HG03520 (cell line): ENCODE data around the gene KRTAP12-2.
"Not testable (repeated sequence)": the region's sequence is repeated elsewhere in the genome, so short reads cannot be mapped to it uniquely, and the experiment has no call there.

Experiments
- ATAC-seq: cut with Tn5 transposase; IDR thresholded peaks from one replicate; pipeline ENCODE4 v1.9.1; 2021; ENCODE audit warnings: mild to moderate bottlenecking, moderate library complexity; ENCODE audit not compliant: unreplicated experiment

Gene KRTAP12-2

DNA sequence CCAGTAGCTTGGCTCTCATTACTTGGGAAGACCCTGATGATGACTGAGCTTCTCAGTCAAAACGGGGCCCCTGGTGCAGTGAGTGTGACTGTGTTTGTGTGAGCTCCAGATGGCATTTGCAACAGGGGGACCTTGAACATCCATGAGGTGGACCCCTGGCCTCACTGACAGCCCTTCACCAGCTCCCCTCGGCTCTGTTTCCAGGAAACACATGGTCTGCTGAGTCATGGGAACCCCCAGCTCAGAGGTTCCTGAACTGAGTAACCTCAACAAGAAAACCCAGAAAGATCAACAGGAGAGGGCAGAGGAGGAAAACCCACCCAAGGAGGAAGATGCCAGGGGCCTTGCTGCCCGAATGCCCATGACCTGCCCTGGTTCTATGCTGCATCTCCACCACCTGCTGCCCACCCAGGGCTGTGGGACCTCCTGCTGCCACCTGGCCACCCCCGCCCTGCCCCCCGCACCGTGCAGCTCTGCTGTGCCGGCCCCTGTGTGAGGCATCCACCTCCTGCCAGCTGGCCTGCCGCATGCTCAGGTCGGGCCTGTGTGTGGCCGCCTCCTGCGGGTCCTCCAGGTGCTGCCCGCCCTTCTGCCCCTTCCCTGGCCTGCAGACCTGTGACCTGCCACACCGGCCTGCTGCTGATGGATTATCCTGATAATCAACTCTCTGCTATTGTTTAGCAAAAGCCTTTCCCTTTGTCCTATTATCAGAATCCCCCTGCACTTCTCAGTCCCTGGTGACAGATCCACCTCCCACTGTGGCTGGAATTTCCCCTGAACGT is 19.5 kb upstream of the KRTAP12-2 start:
- ATAC-seq: no peak

- not testable (repeated sequence) for ATAC-seq
These were observed 18.3 kb upstream of the KRTAP12-2 start for GRCh38 chr21:44685050-44685449.

GRCh38 chr21:44684483-44684882 is 17.8 kb upstream of the KRTAP12-2 start:
- ATAC-seq: no peak

GRCh38 chr21:44684077-44684476 is 17.4 kb upstream of the KRTAP12-2 start:
- ATAC-seq: no peak

GRCh38 chr21:44682580-44683151 is 15.9 kb upstream of the KRTAP12-2 start:
- no peak for ATAC-seq

DNA sequence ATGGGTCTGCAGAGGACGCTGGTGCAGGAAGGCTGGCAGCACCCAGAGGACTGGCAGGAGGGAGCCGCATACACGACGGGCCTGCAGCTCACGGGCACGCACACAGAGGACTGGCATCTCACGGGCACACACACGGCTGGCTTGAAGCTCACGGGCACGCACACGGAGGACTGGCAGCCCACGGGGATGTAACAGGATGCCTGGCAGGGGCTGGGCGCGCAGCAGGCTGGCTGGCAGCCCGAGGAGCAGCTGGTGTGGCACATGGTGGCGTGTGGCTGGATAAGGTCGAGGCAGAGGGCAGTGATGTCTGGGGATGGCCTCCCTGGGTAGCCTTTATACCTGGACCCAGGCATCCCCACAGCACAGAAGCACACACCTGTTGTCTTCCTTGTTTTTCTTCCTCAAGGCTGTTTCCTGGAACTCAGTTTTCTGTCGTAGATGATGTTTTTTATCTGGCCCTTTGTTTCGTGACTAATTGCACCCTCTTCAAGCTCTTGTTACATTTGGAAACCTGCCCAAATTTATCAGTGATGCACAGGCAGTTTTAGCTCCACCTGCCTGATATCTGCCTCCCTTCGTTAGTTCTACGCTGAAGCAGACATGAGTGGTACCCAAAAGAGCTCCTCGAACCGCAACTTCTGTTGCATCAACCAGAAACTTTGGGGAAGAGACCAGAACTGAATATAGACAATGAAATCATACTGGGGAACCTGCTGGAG is 15.3 kb upstream of the KRTAP12-2 start, which contains the start of gene KRTAP12-1:
KRTAP12-1 (minus strand) TSS at position 303 of the 719 bp plus-strand sequence; CDS start at position 263, 40 bp downstream.
- ATAC-seq: no peak

DNA sequence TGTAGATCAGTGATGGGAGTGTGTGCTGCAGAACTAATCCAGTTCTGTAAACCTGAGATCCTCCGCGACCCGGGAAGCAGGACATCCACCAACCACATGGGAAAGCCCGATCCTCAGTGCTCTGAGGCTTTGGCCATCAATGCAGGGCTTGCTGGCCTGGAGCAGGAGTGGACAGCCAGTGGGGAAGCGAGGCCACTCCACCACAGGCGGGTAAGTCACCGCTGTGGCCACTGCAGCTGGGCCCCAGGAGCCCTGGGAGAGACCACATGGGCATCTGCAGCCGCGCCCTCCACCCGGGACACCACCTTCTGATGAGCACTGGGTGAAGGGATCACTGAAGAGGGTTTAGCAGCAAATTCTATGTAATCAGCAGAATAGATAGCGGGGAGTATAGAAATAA is 14.4 kb upstream of the KRTAP12-2 start:
- no peak for ATAC-seq

DNA sequence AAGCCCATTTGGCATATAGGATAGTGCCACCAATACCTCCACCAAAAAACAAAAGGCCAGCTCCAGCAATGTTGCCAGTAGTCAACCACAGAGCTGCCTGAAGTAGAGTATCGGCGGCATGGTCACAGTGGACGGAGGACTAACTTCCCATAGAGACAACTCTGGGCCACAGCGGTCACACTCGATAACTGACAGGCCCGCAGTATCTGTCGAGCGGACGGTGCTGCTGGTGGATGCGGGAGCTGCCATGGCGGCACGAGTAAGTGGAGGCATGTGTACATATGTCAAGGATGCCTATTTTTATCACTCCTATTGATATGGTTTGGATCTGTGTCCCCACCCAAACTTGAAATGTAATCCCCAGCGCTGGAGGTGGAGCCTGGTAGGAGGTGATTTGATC is 11.2 kb upstream of the KRTAP12-2 start:
- ATAC-seq: no peak

DNA sequence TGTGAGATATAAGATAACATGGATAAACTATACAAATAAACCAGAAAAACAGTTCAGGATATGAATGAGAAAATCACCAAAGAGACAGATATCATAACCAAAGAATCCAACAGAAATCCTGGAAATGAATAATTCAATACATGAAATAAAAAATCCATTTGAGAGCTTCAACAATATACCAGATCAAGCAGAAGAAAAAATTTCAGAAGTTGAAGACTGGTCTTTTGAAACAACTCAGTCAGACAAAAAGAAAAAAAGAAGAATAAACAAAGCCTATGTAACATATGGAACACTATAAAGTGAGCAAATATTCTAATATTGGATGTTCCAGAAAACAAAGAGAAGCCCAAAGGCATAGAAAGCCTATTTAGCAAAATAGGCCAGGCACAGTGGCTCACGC is 5.2 kb upstream of the KRTAP12-2 start:
- ATAC-seq: no peak

GRCh38 chr21:44670642-44671432 is 4.1 kb upstream of the KRTAP12-2 start:
- ATAC-seq: no peak

- ATAC-seq: no peak
These were observed 885 bp upstream of the KRTAP12-2 start for GRCh38 chr21:44667612-44668011.

GRCh38 chr21:44664691-44665090 is 2.0 kb downstream of the KRTAP12-2 start:
- no peak for ATAC-seq

- not testable (repeated sequence) for ATAC-seq
These were observed 5.2 kb downstream of the KRTAP12-2 start for GRCh38 chr21:44661567-44661966.

- no peak for ATAC-seq
These were observed 7.7 kb downstream of the KRTAP12-2 start for GRCh38 chr21:44658913-44659595.

- no peak for ATAC-seq
These were observed 8.2 kb downstream of the KRTAP12-2 start for GRCh38 chr21:44658541-44658910.

GRCh38 chr21:44657635-44658540 is 8.8 kb downstream of the KRTAP12-2 start, which contains the start of gene KRTAP12-3:
TSS of gene KRTAP12-3 (plus strand) at chr21:44657932. CDS start at chr21:44657980, 48 bp downstream.
- ATAC-seq: no peak

DNA sequence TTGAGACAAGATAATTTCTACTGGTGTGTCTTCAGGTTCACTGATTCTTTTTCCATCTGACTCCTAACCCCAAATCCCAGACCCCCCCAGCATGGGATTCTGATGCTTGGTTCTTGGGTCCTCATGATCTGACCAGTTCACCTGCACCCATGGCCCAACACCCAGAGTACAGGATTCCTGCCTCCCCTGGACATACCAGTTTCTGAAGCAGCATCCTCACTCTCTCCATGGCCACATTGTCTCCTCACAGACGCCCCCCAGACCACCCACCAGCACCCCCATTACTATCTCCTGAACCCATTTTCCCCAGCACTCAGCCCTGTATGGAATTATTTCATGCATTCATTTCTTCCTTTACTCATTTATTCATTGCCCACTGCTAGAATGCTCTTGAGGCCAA is 9.9 kb downstream of the KRTAP12-2 start:
- ATAC-seq: no peak

DNA sequence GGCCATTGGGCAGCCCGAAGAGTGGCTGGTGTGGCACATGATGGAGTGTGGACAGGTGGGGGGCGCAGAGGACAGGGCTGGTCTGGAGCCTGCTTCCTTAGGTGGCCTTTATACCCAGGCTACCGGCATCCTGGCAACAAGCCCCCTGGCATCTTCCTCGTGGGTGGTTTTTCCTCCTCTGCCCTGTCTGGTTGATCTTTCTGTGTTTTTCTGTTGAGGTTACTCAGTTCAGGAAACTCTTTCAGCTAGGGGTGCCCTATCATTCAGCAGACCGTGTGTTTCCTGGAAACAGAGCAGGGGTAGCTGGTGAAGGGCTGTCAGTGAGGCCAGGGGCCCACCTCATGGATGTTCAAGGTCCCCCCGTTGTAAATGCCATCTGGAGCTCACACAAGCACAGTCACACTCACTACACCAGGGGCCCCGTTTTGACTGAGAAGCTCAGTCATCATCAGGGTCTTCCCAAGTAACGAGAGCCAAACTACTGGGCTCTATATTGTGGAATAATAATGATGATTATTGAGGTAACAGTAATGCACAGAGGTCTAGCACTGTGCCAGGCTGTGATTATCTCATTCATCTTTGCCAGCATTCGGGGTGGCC is 12.1 kb downstream of the KRTAP12-2 start, which contains the start of gene KRTAP12-4:
KRTAP12-4 (minus strand) TSS at position 84 of the 600 bp plus-strand sequence; CDS start at position 39, 45 bp downstream.
- no peak for ATAC-seq
